Measurements from ENCODE around the gene NFKBIE. TPM values are rescaled to one million over a fixed set of nuclear protein-coding genes. Genes with fewer than 3 reads are reported as not detected.

Gene NFKBIE
- total and polyA plus RNA-seq, 2 of the 13 experiments (the other 11 are each of a cell fraction or from before 2014, with no cell fraction given): 6.7 to 14.5 TPM

GRCh38 chr6:44305200-44305725 lies 39.9 kb upstream of the NFKBIE start:
- no TSS peak for BruUV-seq (replicated peaks)
- Histone ChIP-seq H3K9me3 (ENCODE audit: low read length) (no peaks in the 10 kb centered on the region), H4K20me1 (ENCODE audit: insufficient read depth, low read length) (no peaks in the 10 kb centered on the region), H3K4me1 (ENCODE audit: insufficient read depth, low read length) (no peaks in the 10 kb centered on the region), H3K9ac (ENCODE audit: insufficient read depth, low read depth, low read length) (no peak overlapping the region), H3K36me3 (replicated peaks in 1 of 2; ENCODE audit: control insufficient read depth in 1 of 2, insufficient read depth in 2 of 2, low read length in 2 of 2) (peaks cover 60 to 80% of the 10 kb centered on the region in 2 experiments), H3K79me2 (ENCODE audit: insufficient read depth, low read length) (no peaks in the 10 kb centered on the region), H3K27ac (ENCODE audit: extremely low read length, insufficient read depth, low read length) (no peak overlapping the region), H3K4me2 (ENCODE audit: low read depth, low read length) (no peak overlapping the region), H3K27me3 (ENCODE audit: control insufficient read depth in 1 of 2, insufficient read depth in 2 of 2, low read length in 2 of 2) (no peaks in the 10 kb centered on the region), H3K4me3 (replicated peaks in 1 of 3; ENCODE audit: insufficient read depth in 1 of 3, low read depth in 2 of 3, low read length in 3 of 3) (no peak overlapping the region), H2AFZ (ENCODE audit: low read length) (no peak overlapping the region)
- no peak for FAIRE-seq
- peak; percentile 3; the same call in 1 of the 3 replicates for ATAC-seq
- ChIA-PET POLR2A (interaction anchor here (1.1 to 1.9 kb wide), 4 partner anchors 8 to 59 kb away, joined by 4 to 7 read pairs (median 4); partner anchors contain the start of genes AARS2 and HSP90AB1), CTCF (ENCODE audit: low intra/inter-chr PET ratio, low total read pairs) (interaction anchor here (3.9 kb wide), 1 partner anchor 37 kb away, joined by 37 read pairs; no protein-coding TSS in a partner anchor)
- in situ Hi-C loops (cut with HindIII; ENCODE audit: extremely low pct_ligation_motif_present, low pct_unique_long_range_greater_than_20kb): no loop called here
- TF ChIP-seq CCDC6 (CRISPR knock-in tag; IDR thresholded peaks at IDR 0.05) (0 out of 2 replicates have a peak, but pooled peaks have one; percentile 2), ZBTB43 (CRISPR knock-in tag; conservative IDR thresholded peaks at IDR 0.05) (no peak), ATM (IDR thresholded peaks at IDR 0.05; ENCODE audit: borderline replicate concordance) (no peak), ZNF605 (CRISPR knock-in tag; IDR thresholded peaks at IDR 0.05) (0 out of 2 replicates have a peak, but pooled peaks have one; percentile 26), ZSCAN20 (CRISPR knock-in tag; IDR thresholded peaks at IDR 0.05; ENCODE audit: borderline replicate concordance) (no peak), ZNF563 (CRISPR knock-in tag; IDR thresholded peaks at IDR 0.05) (no peak), ZBTB42 (CRISPR knock-in tag; IDR thresholded peaks at IDR 0.05) (no peak), NCOA5 (CRISPR knock-in tag; IDR thresholded peaks at IDR 0.05) (no peak), NFRKB (IDR thresholded peaks at IDR 0.05) (no peak), RBM39 (IDR thresholded peaks at IDR 0.05; ENCODE audit: low read depth, low read length, poor library complexity, severe bottlenecking) (no peak), SALL1 (CRISPR knock-in tag; IDR thresholded peaks at IDR 0.05) (0 out of 2 replicates have a peak, but pooled peaks have one; percentile 2), CEBPB (IDR thresholded peaks at IDR 0.05; ENCODE audit: borderline replicate concordance, low read depth, low read length) (no peak), ATF3 (CRISPR knock-in tag; IDR thresholded peaks at IDR 0.05) (no peak)
- TF ChIP-seq, protein P1, sequence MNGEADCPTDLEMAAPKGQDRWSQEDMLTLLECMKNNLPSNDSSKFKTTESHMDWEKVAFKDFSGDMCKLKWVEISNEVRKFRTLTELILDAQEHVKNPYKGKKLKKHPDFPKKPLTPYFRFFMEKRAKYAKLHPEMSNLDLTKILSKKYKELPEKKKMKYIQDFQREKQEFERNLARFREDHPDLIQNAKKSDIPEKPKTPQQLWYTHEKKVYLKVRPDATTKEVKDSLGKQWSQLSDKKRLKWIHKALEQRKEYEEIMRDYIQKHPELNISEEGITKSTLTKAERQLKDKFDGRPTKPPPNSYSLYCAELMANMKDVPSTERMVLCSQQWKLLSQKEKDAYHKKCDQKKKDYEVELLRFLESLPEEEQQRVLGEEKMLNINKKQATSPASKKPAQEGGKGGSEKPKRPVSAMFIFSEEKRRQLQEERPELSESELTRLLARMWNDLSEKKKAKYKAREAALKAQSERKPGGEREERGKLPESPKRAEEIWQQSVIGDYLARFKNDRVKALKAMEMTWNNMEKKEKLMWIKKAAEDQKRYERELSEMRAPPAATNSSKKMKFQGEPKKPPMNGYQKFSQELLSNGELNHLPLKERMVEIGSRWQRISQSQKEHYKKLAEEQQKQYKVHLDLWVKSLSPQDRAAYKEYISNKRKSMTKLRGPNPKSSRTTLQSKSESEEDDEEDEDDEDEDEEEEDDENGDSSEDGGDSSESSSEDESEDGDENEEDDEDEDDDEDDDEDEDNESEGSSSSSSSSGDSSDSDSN (CRISPR knock-in tag; IDR thresholded peaks at IDR 0.05): no peak
- TF ChIP-seq, protein P2, sequence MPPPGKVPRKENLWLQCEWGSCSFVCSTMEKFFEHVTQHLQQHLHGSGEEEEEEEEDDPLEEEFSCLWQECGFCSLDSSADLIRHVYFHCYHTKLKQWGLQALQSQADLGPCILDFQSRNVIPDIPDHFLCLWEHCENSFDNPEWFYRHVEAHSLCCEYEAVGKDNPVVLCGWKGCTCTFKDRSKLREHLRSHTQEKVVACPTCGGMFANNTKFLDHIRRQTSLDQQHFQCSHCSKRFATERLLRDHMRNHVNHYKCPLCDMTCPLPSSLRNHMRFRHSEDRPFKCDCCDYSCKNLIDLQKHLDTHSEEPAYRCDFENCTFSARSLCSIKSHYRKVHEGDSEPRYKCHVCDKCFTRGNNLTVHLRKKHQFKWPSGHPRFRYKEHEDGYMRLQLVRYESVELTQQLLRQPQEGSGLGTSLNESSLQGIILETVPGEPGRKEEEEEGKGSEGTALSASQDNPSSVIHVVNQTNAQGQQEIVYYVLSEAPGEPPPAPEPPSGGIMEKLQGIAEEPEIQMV (CRISPR knock-in tag; IDR thresholded peaks at IDR 0.05; ENCODE audit: low read depth): no peak
- intact Hi-C loops (cut with micrococcal nuclease; ENCODE audit: unreplicated experiment): no loop called here
- 100% methylated on average over 3 of the region's 5 CpGs for WGBS (ENCODE audit: low lambda C conversion rate)
- DNase-seq (ENCODE audit: low spot score): no peak

Measured in HepG2 (cell line).